ENCODE measurements around the gene OLFML3. TPM values are rescaled to one million over a fixed set of nuclear protein-coding genes. Genes with fewer than 3 reads are reported as not detected.

OLFML3 gene
- total RNA-seq, result 100 to 1,000 TPM in 1 of 2 donors, 10 to 100 TPM in 1; 27.4 to 108 TPM
- polyA plus RNA-seq, result 10 to 100 TPM in 1 of 2 donors, 1 to 10 TPM in 1; 9.7 to 11.6 TPM
- long read RNA-seq, donor 1, transcript OLFML3-204 (2 exons, 2,063 nt), result minor isoform, 11 of 129 reads
- long read RNA-seq, donor 1, transcript OLFML3-201 (3 exons, 1,780 nt), result major isoform, 104 of 129 reads
- long read RNA-seq, donor 1, partial matches to known transcripts, result 14 of 129 reads
- long read RNA-seq, donor 1, other reads (novel, unspliced or antisense), result 0 of 129 reads
- long read RNA-seq, donor 2, transcript OLFML3-204 (2 exons, 2,063 nt), result minor isoform, 9 of 49 reads
- long read RNA-seq, donor 2, transcript OLFML3-201 (3 exons, 1,780 nt), result major isoform, 32 of 49 reads
- long read RNA-seq, donor 2, partial matches to known transcripts, result 7 of 49 reads
- long read RNA-seq, donor 2, other reads (novel, unspliced or antisense), result 0 of 49 reads
- long read RNA-seq, donor 3, transcript OLFML3-201 (3 exons, 1,780 nt), result major isoform, 40 of 48 reads
- long read RNA-seq, donor 3, transcript OLFML3-204 (2 exons, 2,063 nt), result minor isoform, 7 of 48 reads
- long read RNA-seq, donor 3, partial matches to known transcripts, result 0 of 48 reads
- long read RNA-seq, donor 3, other reads (novel, unspliced or antisense), result 0 of 48 reads
- long read RNA-seq, donor 4, transcript OLFML3-201 (3 exons, 1,780 nt), result major isoform, 44 of 63 reads
- long read RNA-seq, donor 4, transcript OLFML3-204 (2 exons, 2,063 nt), result minor isoform, 7 of 63 reads
- long read RNA-seq, donor 4, partial matches to known transcripts, result 11 of 63 reads
- long read RNA-seq, donor 4, other reads (novel, unspliced or antisense), result 0 of 63 reads
- long read RNA-seq, donor 5, transcript OLFML3-201 (3 exons, 1,780 nt), result major isoform, 105 of 241 reads
- long read RNA-seq, donor 5, transcript OLFML3-204 (2 exons, 2,063 nt), result minor isoform, 16 of 241 reads
- long read RNA-seq, donor 5, partial matches to known transcripts, result 119 of 241 reads
- long read RNA-seq, donor 5, other reads (novel, unspliced or antisense), result 0 of 241 reads

- peak; percentile 95 to 98 (median 98) for DNase-seq
- no peak within 1 kb of the TSS for H3K4me3 ChIP-seq
- peaks cover 0 to 9% (median 3%) of the 10 kb centered on the region in 4 donors for H3K36me3 ChIP-seq (ENCODE audit: control insufficient read depth in 4 of 4, insufficient read depth in 4 of 4, low read length in 4 of 4)
- TF ChIP-seq, protein P1, sequence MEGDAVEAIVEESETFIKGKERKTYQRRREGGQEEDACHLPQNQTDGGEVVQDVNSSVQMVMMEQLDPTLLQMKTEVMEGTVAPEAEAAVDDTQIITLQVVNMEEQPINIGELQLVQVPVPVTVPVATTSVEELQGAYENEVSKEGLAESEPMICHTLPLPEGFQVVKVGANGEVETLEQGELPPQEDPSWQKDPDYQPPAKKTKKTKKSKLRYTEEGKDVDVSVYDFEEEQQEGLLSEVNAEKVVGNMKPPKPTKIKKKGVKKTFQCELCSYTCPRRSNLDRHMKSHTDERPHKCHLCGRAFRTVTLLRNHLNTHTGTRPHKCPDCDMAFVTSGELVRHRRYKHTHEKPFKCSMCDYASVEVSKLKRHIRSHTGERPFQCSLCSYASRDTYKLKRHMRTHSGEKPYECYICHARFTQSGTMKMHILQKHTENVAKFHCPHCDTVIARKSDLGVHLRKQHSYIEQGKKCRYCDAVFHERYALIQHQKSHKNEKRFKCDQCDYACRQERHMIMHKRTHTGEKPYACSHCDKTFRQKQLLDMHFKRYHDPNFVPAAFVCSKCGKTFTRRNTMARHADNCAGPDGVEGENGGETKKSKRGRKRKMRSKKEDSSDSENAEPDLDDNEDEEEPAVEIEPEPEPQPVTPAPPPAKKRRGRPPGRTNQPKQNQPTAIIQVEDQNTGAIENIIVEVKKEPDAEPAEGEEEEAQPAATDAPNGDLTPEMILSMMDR (IDR thresholded peaks at IDR 0.05; ENCODE audit: control extremely low read depth, extremely low read depth), result peak; percentile 83
- H3K9me3 ChIP-seq (ENCODE audit: control insufficient read depth in 4 of 4, insufficient read depth in 3 of 4, low read length in 3 of 4), result no peaks in the 10 kb centered on the region
- peak; percentile 69 for ATAC-seq (ENCODE audit: insufficient read depth, low FRiP score)
- peaks cover 0 to 74% (median 33%) of the 10 kb centered on the region in 5 donors for H3K4me1 ChIP-seq (ENCODE audit: control insufficient read depth in 5 of 5, insufficient read depth in 5 of 5, low read length in 5 of 5)
- WGBS, 2 donors, result 24 to 28% methylated on average over 13 of the region's 13 CpGs
- peak within 1 kb of the TSS in 1 of 2 donors; percentile 59 for H3K27ac ChIP-seq (ENCODE audit: low read depth in 1 of 2, low read length in 1 of 2)
- peak within 1 kb of the TSS; percentile 41 to 87 for H3K9ac ChIP-seq (ENCODE audit: insufficient read depth in 1 of 2, low read length in 2 of 2)
- no peaks in the 10 kb centered on the region for H3K27me3 ChIP-seq (ENCODE audit: control insufficient read depth in 3 of 3, insufficient read depth in 3 of 3, low read length in 2 of 3)
Measured at GRCh38 chr1:113978863-113979702, at the start of gene OLFML3. OLFML3 (plus strand) TSS chr1:113979474; CDS start chr1:113979517, 43 bp downstream.

- peak overlapping the region; percentile 95 to 100 for H3K27ac ChIP-seq (ENCODE audit: low read depth in 1 of 2, low read length in 1 of 2)
- H3K9me3 ChIP-seq (ENCODE audit: control insufficient read depth in 4 of 4, insufficient read depth in 3 of 4, low read length in 3 of 4), result no peaks in the 10 kb centered on the region
- peak; percentile 65 to 77 (median 75) for DNase-seq
- H3K36me3 ChIP-seq (ENCODE audit: control insufficient read depth in 4 of 4, insufficient read depth in 4 of 4, low read length in 4 of 4), result peaks cover 0 to 3% (median 0%) of the 10 kb centered on the region in 4 donors
- TF ChIP-seq, protein P1 (IDR thresholded peaks at IDR 0.05; ENCODE audit: control extremely low read depth, extremely low read depth), result no peak
- H3K4me3 ChIP-seq, result peak overlapping the region; percentile 92
- H3K9ac ChIP-seq (ENCODE audit: insufficient read depth in 1 of 2, low read length in 2 of 2), result peak overlapping the region; percentile 83 to 97
- peak; percentile 43 for ATAC-seq (ENCODE audit: insufficient read depth, low FRiP score)
- WGBS, 2 donors, result 0 to 1% methylated on average over 41 to 64 of the region's 64 CpGs
- no peaks in the 10 kb centered on the region for H3K27me3 ChIP-seq (ENCODE audit: control insufficient read depth in 3 of 3, insufficient read depth in 3 of 3, low read length in 2 of 3)
- peaks cover 0 to 25% (median 10%) of the 10 kb centered on the region in 5 donors for H3K4me1 ChIP-seq (ENCODE audit: control insufficient read depth in 5 of 5, insufficient read depth in 5 of 5, low read length in 5 of 5)
Measured at GRCh38 chr1:113929750-113930498, 49.4 kb upstream of the OLFML3 start.
